ENCODE results near the gene CD180.

CD180 gene

GRCh38 chr5:67189079-67189354 lies 7.6 kb downstream of the CD180 start:
- no peaks in the 10 kb centered on the region for H3K36me3 ChIP-seq (ENCODE audit: insufficient read depth)

GRCh38 chr5:67188274-67189078 lies 8.1 kb downstream of the CD180 start:
- peak overlapping the region; percentile 79 for H3K4me2 ChIP-seq
- H3K27ac ChIP-seq: peak overlapping the region; percentile 75
- H3K36me3 ChIP-seq (ENCODE audit: insufficient read depth): no peaks in the 10 kb centered on the region
- no peak for TF ChIP-seq CTCF (conservative IDR thresholded peaks at IDR 0.05; ENCODE audit: low read depth, low read length)
- no peaks in the 10 kb centered on the region for H3K27me3 ChIP-seq (ENCODE audit: insufficient read depth, low read depth)
- no peak overlapping the region for H3K4me3 ChIP-seq (IDR thresholded peaks at IDR 0.05; ENCODE audit: insufficient read depth, low read depth, low read length)
- no peaks in the 10 kb centered on the region for H3K79me2 ChIP-seq (ENCODE audit: insufficient read depth, low read depth)
- peak overlapping the region; percentile 37; the same call in 1 of the 2 replicates for H3K9ac ChIP-seq
- H4K20me1 ChIP-seq (ENCODE audit: insufficient read depth): no peaks in the 10 kb centered on the region
- peaks cover 33% of the 10 kb centered on the region for H3K4me1 ChIP-seq (ENCODE audit: low read depth, poor library complexity, severe bottlenecking)
- H2AFZ ChIP-seq (ENCODE audit: low read depth): peak overlapping the region; percentile 75

More at GRCh38 chr5:67189079-67189354, 7.6 kb downstream of the CD180 start:
- no peaks in the 10 kb centered on the region for H3K27me3 ChIP-seq (ENCODE audit: insufficient read depth, low read depth)
- H3K4me1 ChIP-seq (ENCODE audit: low read depth, poor library complexity, severe bottlenecking): peaks cover 35% of the 10 kb centered on the region
- no peak overlapping the region; the same call in 1 of the 2 replicates for H3K9ac ChIP-seq
- no peaks in the 10 kb centered on the region for H3K79me2 ChIP-seq (ENCODE audit: insufficient read depth, low read depth)
- H2AFZ ChIP-seq (ENCODE audit: low read depth): peak overlapping the region; percentile 75
- TF ChIP-seq CTCF (conservative IDR thresholded peaks at IDR 0.05; ENCODE audit: low read depth, low read length): no peak
- H3K4me2 ChIP-seq: peak overlapping the region; percentile 79
- H3K4me3 ChIP-seq (IDR thresholded peaks at IDR 0.05; ENCODE audit: insufficient read depth, low read depth, low read length): no peak overlapping the region
- H3K27ac ChIP-seq: peak overlapping the region; percentile 75
- H4K20me1 ChIP-seq (ENCODE audit: insufficient read depth): no peaks in the 10 kb centered on the region

GRCh38 chr5:67187006-67187715 lies 9.4 kb downstream of the CD180 start:
- Histone ChIP-seq H3K4me3 (IDR thresholded peaks at IDR 0.05; ENCODE audit: insufficient read depth, low read depth, low read length) (no peak overlapping the region), H3K79me2 (ENCODE audit: insufficient read depth, low read depth) (no peaks in the 10 kb centered on the region), H3K9ac (no peak overlapping the region), H3K4me2 (no peak overlapping the region; the same call in 1 of the 2 replicates), H4K20me1 (ENCODE audit: insufficient read depth) (no peaks in the 10 kb centered on the region), H3K27me3 (ENCODE audit: insufficient read depth, low read depth) (no peaks in the 10 kb centered on the region), H3K27ac (no peak overlapping the region), H2AFZ (ENCODE audit: low read depth) (no peak overlapping the region), H3K36me3 (ENCODE audit: insufficient read depth) (no peaks in the 10 kb centered on the region), H3K4me1 (ENCODE audit: low read depth, poor library complexity, severe bottlenecking) (peaks cover 27% of the 10 kb centered on the region)
- no peak for TF ChIP-seq CTCF (conservative IDR thresholded peaks at IDR 0.05; ENCODE audit: low read depth, low read length)

- no peaks in the 10 kb centered on the region for H4K20me1 ChIP-seq (ENCODE audit: insufficient read depth)
- H3K36me3 ChIP-seq (ENCODE audit: insufficient read depth): no peaks in the 10 kb centered on the region
- no peak overlapping the region for H3K4me2 ChIP-seq
- H3K4me3 ChIP-seq (IDR thresholded peaks at IDR 0.05; ENCODE audit: insufficient read depth, low read depth, low read length): no peak overlapping the region
- H3K4me1 ChIP-seq (ENCODE audit: low read depth, poor library complexity, severe bottlenecking): peaks cover 19% of the 10 kb centered on the region
- TF ChIP-seq CTCF (conservative IDR thresholded peaks at IDR 0.05; ENCODE audit: low read depth, low read length): no peak
- H3K27ac ChIP-seq: no peak overlapping the region
- H2AFZ ChIP-seq (ENCODE audit: low read depth): no peak overlapping the region
- H3K79me2 ChIP-seq (ENCODE audit: insufficient read depth, low read depth): no peaks in the 10 kb centered on the region
- H3K9ac ChIP-seq: no peak overlapping the region
- H3K27me3 ChIP-seq (ENCODE audit: insufficient read depth, low read depth): no peaks in the 10 kb centered on the region
Observed at GRCh38 chr5:67183859-67184258, 12.7 kb downstream of the CD180 start.
